AML-193 (cell line): ENCODE measurements around the gene IQCB1.
"Not testable (repeated sequence)": the region's sequence is repeated elsewhere in the genome, so short reads cannot be mapped to it uniquely, and the experiment has no call there.

Experiments
- DNase-seq, 2 experiments: peaks; one replicate each; lab custom pipeline; 2025; lab: John Stamatoyannopoulos, UW

IQCB1 gene

GRCh38 chr3:121834671-121835464 lies at the start of gene IQCB1, which contains the start of gene EAF2:
TSS of gene IQCB1 (minus strand) at chr3:121835060. CDS start at chr3:121828960, 6,100 bp downstream.
TSS of gene EAF2 (plus strand) at chr3:121835209. CDS start at chr3:121835286, 77 bp downstream.
- peak; percentile 96 to 98 for DNase-seq

GRCh38 chr3:121883507-121883906 lies 48.6 kb upstream of the IQCB1 start:
- DNase-seq, result peak; percentile 31 to 32

GRCh38 chr3:121878411-121878810 lies 43.6 kb upstream of the IQCB1 start:
- no peak for DNase-seq

GRCh38 chr3:121871430-121871829 lies 36.6 kb upstream of the IQCB1 start:
- peak; percentile 29 to 60 for DNase-seq

- DNase-seq, result no peak
Measured at GRCh38 chr3:121870717-121871116, 35.9 kb upstream of the IQCB1 start.

GRCh38 chr3:121869736-121870135 lies 34.9 kb upstream of the IQCB1 start:
- DNase-seq, result peak in 1 of 2 experiments; percentile 32

- DNase-seq, result no peak
Measured at GRCh38 chr3:121863801-121864200, 28.9 kb upstream of the IQCB1 start.

- not testable (repeated sequence) for DNase-seq
Measured at GRCh38 chr3:121863247-121863646, 28.4 kb upstream of the IQCB1 start.

GRCh38 chr3:121857778-121858177 lies 22.9 kb upstream of the IQCB1 start:
- not testable (repeated sequence) for DNase-seq

GRCh38 chr3:121855555-121855954 lies 20.7 kb upstream of the IQCB1 start:
- no peak for DNase-seq

- DNase-seq, result no peak
Measured at GRCh38 chr3:121852256-121852655, 17.4 kb upstream of the IQCB1 start.

GRCh38 chr3:121844892-121845291 lies 10.0 kb upstream of the IQCB1 start:
- no peak for DNase-seq

GRCh38 chr3:121839962-121840361 lies 5.1 kb upstream of the IQCB1 start:
- DNase-seq, result no peak

- peak; percentile 32 for DNase-seq
Measured at GRCh38 chr3:121836481-121836880, 1.6 kb upstream of the IQCB1 start.

GRCh38 chr3:121836064-121836463 lies 1.2 kb upstream of the IQCB1 start:
- DNase-seq, result peak; percentile 80 to 83

GRCh38 chr3:121835465-121835801 lies 573 bp upstream of the IQCB1 start:
- no peak for DNase-seq

GRCh38 chr3:121834157-121834670 lies 646 bp downstream of the IQCB1 start:
- DNase-seq, result no peak

GRCh38 chr3:121822973-121823372 lies 11.9 kb downstream of the IQCB1 start:
- DNase-seq, result no peak

GRCh38 chr3:121821421-121822199 lies 13.2 kb downstream of the IQCB1 start:
- DNase-seq, result no peak

- no peak for DNase-seq
Measured at GRCh38 chr3:121819236-121819635, 15.6 kb downstream of the IQCB1 start.

GRCh38 chr3:121818578-121818977 lies 16.3 kb downstream of the IQCB1 start:
- no peak for DNase-seq

- DNase-seq, result peak; percentile 13 to 28
Measured at GRCh38 chr3:121817753-121818152, 17.1 kb downstream of the IQCB1 start.

GRCh38 chr3:121809249-121809648 lies 25.6 kb downstream of the IQCB1 start:
- no peak for DNase-seq
